ENCODE results near the gene PKD1.
"Not testable (repeated sequence)": the region's sequence is repeated elsewhere in the genome, so short reads cannot be mapped to it uniquely, and the experiment has no call there.

PKD1 gene

DNA sequence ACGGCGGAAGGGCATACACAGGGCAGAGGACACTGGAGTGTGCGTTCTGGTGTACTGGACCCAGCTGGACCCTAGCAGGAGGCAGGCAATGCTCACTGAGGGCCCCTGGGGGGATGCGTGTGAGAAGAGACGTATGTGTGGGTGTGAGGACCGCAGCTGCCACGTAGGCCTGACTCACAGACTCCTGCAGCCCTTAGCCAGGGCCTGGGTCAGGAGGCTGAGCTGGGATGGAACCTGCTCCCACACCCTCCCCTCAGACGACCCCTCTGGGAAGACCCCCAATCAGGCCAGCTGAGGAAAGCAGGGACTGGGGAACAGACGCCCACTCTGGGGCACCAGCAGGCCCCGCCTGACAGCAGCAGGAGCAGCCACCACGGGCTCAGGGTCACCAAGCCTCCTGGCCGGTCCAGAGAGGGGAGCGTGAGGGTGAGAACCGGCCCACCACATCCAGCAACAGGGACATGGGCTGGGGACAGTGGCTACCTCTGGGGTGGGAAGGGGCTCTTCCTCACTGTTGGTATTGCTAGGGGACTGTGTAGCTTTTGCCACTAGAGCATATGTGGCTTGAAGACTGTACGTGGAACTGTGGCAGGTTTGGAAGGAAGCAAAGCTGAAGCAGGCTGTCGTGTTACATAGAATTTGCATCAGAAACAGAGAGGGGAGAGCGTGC is 28.4 kb downstream of the PKD1 start:
- not testable (repeated sequence) for DNase-seq (ENCODE audit: low spot score)

- DNase-seq (ENCODE audit: low spot score) = not testable (repeated sequence)
Measured at GRCh38 chr16:2106211-2106610, 29.5 kb downstream of the PKD1 start.

- not testable (repeated sequence) for DNase-seq (ENCODE audit: low spot score)
Measured at GRCh38 chr16:2105769-2106168, 29.9 kb downstream of the PKD1 start.

DNA sequence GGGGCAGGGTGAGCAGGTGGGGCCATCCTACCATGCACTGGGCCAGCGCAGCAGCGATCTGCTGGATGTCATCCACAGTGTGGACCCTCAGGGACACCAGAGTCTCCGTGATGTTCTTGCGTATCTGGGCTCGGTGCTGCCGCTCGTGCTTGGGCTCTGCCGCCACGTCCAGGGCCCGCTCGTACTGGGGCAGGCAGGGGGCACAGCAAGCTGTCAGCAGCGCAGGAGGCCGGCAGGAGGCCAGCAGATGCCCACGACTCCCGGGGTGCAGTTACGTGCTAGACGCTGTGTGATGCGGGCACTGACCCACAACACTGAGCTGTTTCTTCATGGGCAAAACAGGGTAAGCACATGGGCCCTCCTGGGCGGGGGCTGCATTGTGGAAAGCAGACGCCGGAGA is 30.4 kb downstream of the PKD1 start:
- DNase-seq (ENCODE audit: low spot score) = not testable (repeated sequence)

GRCh38 chr16:2104464-2104863 is 31.2 kb downstream of the PKD1 start:
- DNase-seq (ENCODE audit: low spot score) = not testable (repeated sequence)

GRCh38 chr16:2102471-2102870 is 33.2 kb downstream of the PKD1 start:
- no peak for DNase-seq (ENCODE audit: low spot score)

DNA sequence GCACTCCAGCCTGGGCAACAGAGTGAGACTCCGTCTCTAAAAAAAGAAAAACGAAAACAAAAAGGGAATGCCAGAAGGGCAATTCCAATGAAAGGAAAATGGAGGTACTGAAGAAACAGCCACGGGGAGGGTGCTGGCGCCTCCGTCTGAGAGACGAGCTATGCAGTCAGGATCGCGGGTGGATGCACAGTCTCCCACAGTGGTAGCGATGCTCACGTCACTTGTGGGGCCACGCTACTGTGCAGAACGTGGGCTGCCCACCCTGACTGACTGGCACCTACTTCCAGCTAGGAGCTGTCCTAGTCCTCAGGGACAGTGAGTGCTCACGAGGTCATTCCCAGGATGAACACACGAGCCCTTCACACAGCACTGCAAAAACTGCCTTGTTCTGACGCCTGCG is 34.1 kb downstream of the PKD1 start:
- DNase-seq (ENCODE audit: low spot score) = not testable (repeated sequence)

- not testable (repeated sequence) for DNase-seq (ENCODE audit: low spot score)
Measured at GRCh38 chr16:2097689-2098088, 38.0 kb downstream of the PKD1 start.

DNA sequence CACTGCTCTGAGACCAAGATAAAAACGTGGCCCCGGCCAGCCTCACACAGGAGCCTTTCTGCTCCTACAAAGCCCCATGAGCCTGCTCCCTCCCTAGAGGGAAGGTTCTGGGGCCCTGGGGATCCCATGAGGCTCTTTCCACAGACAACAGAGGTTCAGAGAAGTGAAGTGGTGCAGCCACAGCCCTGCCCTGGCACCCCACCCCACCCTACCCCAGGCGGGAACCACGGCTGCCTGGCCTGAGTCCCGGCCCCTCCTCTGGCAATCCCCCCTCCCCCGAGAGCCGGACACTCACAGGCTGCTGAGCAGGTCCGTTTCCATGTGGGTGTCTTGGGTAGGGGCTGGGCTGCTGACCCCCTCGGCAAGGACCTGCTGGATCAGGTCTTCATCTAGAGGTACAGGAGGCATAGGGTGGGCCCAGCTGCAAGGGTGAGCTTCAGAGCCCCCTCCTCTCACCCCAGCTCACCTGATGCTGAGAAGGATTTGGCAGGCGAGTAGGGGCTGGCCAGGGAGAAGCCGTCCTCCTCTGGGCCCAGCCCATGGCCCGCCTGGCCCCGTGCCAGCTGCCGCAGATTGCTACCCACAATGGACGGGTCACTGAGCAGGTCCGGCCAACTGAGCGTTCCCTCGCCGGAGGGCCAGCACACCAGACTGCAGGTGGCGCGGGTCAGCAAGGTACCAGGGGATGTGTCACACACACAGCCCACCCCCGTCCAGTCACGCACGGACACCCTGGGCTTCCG is 38.7 kb downstream of the PKD1 start:
- no peak for DNase-seq (ENCODE audit: low spot score)

GRCh38 chr16:2095918-2096582 is 39.6 kb downstream of the PKD1 start:
- DNase-seq (ENCODE audit: low spot score) = no peak

DNA sequence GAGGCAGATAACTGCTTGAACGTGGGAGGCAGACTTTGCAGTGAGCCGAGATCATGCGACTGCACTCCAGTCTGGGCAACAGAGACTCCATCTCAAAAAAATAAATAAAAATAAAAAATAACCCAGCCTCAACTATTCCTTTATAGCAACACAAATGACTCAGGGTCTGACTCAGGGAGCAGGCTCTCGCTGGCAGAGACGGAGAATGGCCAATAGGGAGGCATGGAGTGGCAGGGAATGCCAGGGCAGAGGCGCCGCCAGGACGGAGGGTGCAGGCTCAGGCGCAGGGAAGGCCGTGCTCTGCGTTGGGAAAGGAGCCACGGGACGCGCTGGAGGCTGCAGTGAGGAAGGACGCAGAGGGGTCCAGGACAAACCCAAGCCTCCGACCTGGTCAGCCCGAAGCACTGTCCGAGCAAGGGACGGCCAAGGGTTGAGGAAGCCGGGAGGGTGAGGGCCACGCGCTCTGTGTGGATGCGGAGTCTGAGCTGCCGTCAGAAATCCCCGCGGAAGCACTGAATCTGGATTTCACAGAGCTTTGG is 40.3 kb downstream of the PKD1 start:
- no peak for DNase-seq (ENCODE audit: low spot score)

- DNase-seq (ENCODE audit: low spot score) = no peak
Measured at GRCh38 chr16:2093793-2094192, 41.9 kb downstream of the PKD1 start.

- DNase-seq (ENCODE audit: low spot score) = no peak
Measured at GRCh38 chr16:2092866-2093265, 42.8 kb downstream of the PKD1 start.

DNA sequence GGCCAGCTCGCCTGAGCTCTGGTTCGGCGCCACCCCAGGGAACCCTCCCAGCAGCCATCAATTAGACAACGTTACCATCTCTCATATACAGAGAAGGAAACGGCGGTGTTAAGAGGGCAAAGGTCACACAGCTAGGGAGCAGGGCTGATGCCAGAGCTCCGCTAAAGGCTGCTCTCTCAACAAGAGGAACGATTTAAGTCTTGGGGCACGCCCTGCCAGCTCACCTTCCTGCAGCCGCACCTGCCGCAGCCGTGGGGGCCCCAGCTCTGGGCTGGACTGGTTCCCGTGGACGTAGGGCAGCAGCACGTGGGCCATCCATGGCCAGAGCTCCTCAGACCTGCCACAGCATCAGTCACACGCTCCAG is 43.5 kb downstream of the PKD1 start:
- DNase-seq (ENCODE audit: low spot score) = no peak

GRCh38 chr16:2091547-2092255 is 44.0 kb downstream of the PKD1 start:
- no peak for DNase-seq (ENCODE audit: low spot score)

GRCh38 chr16:2090777-2091546 is 44.7 kb downstream of the PKD1 start:
- peak; percentile 31 for DNase-seq (ENCODE audit: low spot score)

- DNase-seq (ENCODE audit: low spot score) = no peak
Measured at GRCh38 chr16:2090481-2090776, 45.3 kb downstream of the PKD1 start.

GRCh38 chr16:2089706-2090480 is 45.8 kb downstream of the PKD1 start:
- DNase-seq (ENCODE audit: low spot score) = no peak

DNA sequence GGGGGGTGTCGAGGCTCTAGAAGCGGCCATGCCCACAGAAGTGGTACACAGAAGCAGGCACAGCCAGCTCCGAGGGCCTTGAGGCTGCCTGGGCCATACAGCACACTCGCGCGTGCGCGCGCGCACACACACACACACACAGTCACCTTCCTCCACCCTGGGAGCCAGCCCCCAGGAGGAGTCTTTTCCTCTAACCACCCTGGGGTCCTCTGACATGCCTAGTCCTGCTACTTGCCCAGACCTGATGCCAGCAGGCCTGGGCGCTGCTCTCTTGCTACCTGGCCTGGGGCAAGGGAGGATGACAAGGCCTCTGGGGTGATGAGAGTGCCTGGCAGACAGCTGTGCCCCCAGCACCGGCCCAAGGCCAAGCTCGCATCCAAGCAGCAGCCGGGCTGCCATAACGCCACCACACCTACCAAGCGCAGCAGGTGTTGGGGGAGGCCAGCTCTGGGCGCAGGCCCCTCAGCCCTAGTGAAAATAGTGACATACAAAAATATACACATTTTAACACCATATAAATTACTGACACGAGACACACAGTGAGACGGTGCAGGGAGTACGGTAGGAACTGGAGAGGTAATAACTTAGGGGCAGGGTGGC is 46.8 kb downstream of the PKD1 start:
- no peak for DNase-seq (ENCODE audit: low spot score)

Data from germinal center (tissue), 1 donor.